ENCODE data around the gene TNIK. TPM values are rescaled to one million over a fixed set of nuclear protein-coding genes. Genes with fewer than 3 reads are reported as not detected.
"Not testable (repeated sequence)": the region's sequence is repeated elsewhere in the genome, so short reads cannot be mapped to it uniquely, and the experiment has no call there.

The TNIK gene
- total RNA-seq, 1 donor from 2014 or later, result 75.4 TPM

DNA sequence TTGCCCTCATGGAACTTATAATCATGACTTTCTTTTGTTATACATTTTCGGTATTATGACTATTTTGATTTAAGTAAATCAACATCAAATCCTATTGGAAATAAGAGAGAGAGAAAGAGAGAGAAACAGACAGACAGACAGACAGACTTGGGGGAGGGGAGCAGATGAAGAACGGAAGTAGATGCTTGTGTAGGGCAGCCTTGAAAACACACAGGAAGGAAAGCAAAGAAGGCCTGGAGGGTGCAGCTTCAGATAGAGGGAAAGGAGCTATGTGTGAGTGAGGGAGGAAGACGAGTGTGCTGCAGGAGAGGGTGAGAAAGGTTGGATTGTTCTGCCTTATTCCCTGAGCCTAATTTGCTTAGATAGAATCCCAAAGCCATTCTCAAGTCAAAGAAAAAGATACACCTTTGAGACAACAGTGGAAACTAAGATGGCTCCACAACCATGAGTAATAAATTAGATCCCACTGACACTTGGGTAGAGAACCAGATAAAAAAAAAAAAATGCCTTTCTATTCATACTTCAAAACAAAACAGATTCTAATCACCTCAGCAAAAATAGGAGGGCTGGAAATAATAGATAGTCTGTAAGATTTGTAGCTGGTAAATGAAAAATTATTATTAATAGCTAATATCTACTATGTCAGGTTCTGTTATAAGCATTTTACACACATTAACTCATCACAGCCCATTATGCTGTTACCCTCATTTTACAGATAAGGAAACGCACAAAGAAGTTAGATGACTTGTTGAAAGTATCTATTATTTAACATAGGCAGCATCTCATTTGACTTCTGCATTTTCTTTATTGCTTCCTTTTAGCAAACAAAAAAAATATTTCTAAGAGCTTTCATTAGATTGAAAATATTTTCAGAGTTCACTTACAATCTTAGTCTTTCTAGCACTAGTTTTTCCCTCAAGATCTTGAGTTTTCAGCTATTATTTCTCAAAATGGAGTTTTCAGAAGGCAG lies 214.1 kb downstream of the TNIK start:
- FAIRE-seq (no peak), DNase-seq (ENCODE audit: low spot score in 2 of 2) (no peak)

GRCh38 chr3:171242951-171243350 lies 217.3 kb downstream of the TNIK start:
- FAIRE-seq (no peak), DNase-seq (ENCODE audit: low spot score in 2 of 2) (no peak)

- DNase-seq (ENCODE audit: low spot score in 2 of 2), result no peak
- no peak for FAIRE-seq
Measured at GRCh38 chr3:171242170-171242569, 218.0 kb downstream of the TNIK start.

GRCh38 chr3:171241655-171242054 lies 218.6 kb downstream of the TNIK start:
- not testable (repeated sequence) for FAIRE-seq; DNase-seq (ENCODE audit: low spot score in 2 of 2)

- no peak for DNase-seq (ENCODE audit: low spot score in 2 of 2)
- FAIRE-seq, result no peak
Measured at GRCh38 chr3:171240504-171240835, 219.7 kb downstream of the TNIK start.

DNA sequence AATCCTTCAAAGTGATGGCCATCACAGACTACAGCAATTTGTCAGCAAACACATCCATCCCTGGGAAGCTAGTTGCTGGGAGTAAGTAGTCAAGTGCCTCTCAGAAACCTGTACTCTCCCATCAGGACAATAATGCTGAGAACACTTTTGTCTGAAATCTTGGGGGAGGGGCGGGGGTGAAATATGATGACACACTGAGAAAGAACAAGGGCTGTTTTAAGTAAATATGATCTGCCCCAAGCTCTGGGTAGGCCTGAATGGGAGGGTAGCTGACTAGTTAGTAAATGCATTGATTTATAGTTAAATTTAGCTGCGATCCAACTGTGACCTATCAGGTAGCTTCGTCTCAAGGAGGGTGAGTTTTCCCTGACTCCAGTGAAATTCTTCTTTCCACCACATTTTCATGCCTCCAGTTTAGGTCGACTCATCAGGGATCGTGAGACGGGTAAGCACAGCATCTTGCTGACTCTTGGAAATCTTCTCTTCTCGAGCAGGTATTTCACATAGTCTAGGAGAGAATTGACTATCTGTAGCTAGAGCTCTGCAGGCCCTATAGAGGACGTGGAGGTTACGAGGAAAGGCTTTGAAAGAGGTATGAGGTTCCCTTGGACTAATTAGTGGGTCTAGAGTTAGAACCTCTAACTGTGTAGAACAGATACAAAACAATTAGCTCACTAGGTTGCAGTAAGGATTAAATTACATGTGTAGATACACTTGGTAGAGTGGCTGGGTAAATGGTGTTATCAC lies 220.3 kb downstream of the TNIK start:
- FAIRE-seq (no peak), DNase-seq (ENCODE audit: low spot score in 2 of 2) (no peak)

DNA sequence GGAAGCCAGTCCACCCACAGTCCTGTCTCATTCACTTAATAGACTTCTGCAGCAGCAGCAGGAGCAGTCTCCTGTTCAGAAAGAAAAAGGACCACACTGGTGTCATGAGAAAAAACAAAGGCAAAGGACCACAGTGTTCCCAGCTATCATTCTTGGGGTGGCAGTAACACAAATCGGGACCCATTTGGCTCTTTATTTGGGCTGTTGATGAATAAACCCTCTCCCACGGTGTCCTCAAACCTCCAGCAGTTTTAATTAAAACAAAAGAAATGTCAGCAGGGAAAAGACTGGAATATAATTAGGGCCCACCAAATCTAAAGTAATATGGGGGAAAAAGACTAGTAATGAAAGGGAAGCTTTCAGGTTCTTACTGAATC lies 223.2 kb downstream of the TNIK start:
- no peak for DNase-seq (ENCODE audit: low spot score in 2 of 2)
- no peak for FAIRE-seq

- no peak for FAIRE-seq
- DNase-seq (ENCODE audit: low spot score in 2 of 2), result no peak
Measured at GRCh38 chr3:171236265-171237008, 223.8 kb downstream of the TNIK start.

GRCh38 chr3:171234298-171235010 lies 225.8 kb downstream of the TNIK start:
- DNase-seq (ENCODE audit: low spot score in 2 of 2) (no peak), FAIRE-seq (no peak)

- FAIRE-seq, result no peak
- no peak for DNase-seq (ENCODE audit: low spot score in 2 of 2)
Measured at GRCh38 chr3:171231361-171231760, 228.8 kb downstream of the TNIK start.

DNA sequence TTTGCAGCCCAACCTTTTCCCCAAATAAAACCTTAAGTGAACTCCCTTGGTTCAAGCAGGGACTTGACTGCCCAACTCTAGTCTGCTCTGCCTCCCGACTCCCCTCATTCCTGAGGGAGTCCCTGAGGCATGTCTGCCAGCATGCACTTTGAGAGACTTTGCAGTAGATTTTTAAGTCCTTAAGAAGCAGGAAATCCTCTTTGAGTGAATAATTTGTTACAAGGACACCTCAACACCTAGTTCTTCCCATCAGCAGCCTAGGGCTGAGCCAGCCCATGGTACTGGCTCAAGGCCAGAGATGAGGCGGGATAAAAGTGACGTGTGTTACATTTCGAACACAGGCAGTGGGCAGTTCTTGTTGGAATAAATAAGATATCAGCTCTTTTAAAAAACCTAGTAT lies 229.3 kb downstream of the TNIK start:
- FAIRE-seq, result no peak
- no peak for DNase-seq (ENCODE audit: low spot score in 2 of 2)

GRCh38 chr3:171229173-171229572 lies 231.0 kb downstream of the TNIK start:
- DNase-seq (ENCODE audit: low spot score in 2 of 2), result no peak
- FAIRE-seq, result no peak

GRCh38 chr3:171228240-171228639 lies 232.0 kb downstream of the TNIK start:
- FAIRE-seq (no peak), DNase-seq (ENCODE audit: low spot score in 2 of 2) (no peak)

DNA sequence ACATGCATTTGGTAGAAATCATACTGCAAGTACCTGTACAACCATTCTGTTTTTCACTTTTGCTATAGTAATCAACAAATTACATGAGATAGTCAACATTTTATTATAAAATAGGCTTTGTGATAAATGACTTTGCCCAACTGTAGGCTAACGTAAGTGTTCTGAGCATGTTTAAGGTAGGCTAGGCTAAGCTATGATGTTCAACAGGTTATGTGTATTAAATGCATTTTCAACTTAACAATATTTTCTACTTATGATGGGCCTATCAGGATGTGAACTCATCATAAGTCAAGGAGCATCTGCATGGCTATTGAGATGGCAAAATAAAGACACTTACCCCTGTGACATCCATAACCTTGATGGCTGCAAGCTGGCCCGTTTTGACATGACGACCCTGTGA lies 232.4 kb downstream of the TNIK start:
- FAIRE-seq, result no peak
- no peak for DNase-seq (ENCODE audit: low spot score in 2 of 2)

DNA sequence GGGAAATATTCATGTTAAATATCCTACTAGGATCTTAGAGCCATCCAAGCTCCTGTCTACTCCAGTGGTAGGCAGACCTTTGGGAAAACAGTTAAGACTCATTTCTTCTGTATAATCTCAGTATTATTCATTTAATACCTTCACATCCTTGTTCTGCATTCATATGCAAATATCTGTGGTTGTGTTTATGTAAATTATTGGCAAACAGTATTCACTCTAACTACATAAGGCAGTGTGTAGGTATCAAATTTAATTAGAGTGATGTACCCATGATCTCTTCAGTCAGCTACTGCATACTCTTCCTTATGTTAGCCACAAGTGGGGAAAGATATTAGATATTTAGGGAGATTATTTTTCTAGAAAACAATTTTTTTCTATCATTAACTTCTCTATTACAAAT lies 232.8 kb downstream of the TNIK start:
- no peak for FAIRE-seq

DNA sequence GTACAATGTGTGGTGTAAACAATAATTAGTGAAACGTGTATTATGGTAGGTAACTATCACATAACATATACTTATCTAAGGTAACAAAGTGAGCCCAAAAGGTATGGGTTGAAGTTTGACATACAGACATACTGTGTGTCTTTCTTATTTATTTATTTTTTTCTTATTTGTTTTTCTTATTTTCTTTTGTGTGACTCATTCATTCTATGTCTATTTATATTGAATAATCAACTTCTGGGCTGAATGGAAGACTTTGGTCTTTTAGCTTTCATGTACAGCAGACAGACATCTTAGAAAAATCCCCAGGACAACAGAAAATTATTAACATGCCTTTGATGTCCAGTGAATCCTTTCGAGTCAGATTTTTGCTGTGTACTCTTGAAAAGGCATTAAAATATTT lies 233.4 kb downstream of the TNIK start:
- DNase-seq (ENCODE audit: low spot score in 2 of 2) (no peak), FAIRE-seq (no peak)

More for the DNA sequence above, 232.8 kb downstream of the TNIK start:
- DNase-seq (ENCODE audit: low spot score in 2 of 2), result no peak

DNA sequence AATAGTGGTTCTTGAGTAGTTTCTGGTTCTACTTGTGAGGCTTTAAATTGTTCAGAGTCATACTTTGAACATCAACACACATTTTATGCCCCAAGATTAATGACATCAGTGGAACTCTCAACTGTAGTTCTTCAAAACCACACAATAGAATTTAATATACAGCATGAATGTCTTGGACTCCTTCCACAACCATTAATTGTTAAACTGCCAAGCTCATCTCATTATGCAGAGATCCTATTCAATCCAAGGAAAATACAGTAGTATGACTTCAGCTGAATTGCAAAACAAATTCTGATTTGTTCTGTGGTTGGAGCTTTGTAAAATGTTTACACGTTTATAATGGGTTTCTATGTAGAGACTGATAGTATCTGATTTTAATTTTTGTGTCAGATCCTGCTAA lies 234.5 kb downstream of the TNIK start:
- no peak for DNase-seq (ENCODE audit: low spot score in 2 of 2)
- no peak for FAIRE-seq

DNA sequence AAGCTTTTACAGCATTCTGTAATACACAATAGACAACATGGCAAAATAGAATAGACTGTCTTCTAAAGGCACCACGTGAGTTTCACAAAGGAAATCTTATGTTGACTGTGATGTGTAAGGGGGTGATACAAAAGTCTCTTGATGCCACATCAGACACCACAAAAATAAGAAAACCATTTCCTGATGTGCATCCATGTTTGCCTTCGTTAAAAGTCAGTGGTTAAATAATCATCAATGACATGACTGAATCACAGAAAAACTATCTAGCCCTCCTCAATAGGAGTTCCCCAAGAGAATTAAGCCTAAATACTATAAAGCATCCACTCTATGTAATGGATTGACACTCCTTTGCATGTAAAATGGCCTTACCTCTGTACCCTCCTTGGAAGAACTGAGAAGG lies 235.0 kb downstream of the TNIK start:
- FAIRE-seq (no peak), DNase-seq (ENCODE audit: low spot score in 2 of 2) (no peak)

GRCh38 chr3:171223396-171223795 lies 236.8 kb downstream of the TNIK start:
- no peak for FAIRE-seq
- no peak for DNase-seq (ENCODE audit: low spot score in 2 of 2)

DNA sequence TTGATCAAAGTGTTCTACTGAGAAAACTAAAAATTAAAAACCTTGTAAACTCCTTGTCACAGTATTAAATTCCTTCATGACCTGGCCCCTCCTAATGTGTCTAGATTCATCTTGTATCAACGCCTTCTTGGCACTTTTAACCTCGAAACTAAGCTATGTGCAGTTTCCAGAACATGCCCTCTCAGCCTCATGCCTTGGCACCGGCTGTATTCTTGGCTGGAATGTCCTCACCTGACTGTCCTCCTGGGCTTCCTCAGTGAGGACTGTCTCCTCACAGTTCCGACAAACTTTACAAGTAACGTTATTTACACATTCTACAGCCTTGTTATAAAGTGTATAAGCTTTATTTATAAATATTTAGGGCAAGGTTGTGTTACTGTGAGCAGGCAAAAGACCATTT lies 237.2 kb downstream of the TNIK start:
- no peak for FAIRE-seq
- DNase-seq (ENCODE audit: low spot score in 2 of 2), result no peak

Measured in frontal cortex (tissue), 4 donors.